ENCODE results near the gene ACOT8. TPM values are rescaled to one million over a fixed set of nuclear protein-coding genes. Genes with fewer than 3 reads are reported as not detected.

ACOT8 gene
- total and polyA plus RNA-seq, 2 of the 4 experiments (the other 2 are of a cell fraction), result 29.8 to 47.5 TPM

DNA sequence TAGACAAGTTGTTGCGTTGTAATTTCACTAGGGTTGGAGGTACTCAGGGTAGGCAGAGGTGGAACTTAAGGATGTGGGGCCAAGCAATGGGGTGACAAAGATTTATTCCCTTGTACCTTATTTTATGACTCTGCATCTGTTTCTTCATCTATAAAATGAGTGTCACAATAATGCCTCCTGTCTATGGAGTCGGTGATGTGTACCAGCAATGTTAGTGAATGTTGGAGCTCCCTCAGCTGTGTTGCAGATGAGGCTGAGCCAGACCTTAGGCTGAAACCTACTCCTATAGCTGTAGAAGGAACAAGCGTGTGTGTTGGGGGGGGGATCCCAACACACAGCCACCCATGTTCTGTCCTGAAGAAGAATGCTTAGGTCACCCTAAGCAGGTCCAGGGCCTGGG lies 40.2 kb downstream of the ACOT8 start:
- no CpG with 5 or more reads among the region's 3 CpGs for WGBS, 2 experiments (ENCODE audit: extremely low coverage in 2 of 2, insufficient read length in 1 of 2)
- Histone ChIP-seq H3K36me3 (ENCODE audit: control insufficient read depth, insufficient read depth, low read length) (no peaks in the 10 kb centered on the region; the same call in 1 of the 2 replicates), H2BK5ac (ENCODE audit: low read depth, low read length, poor library complexity, severe bottlenecking) (no peak overlapping the region), H3K18ac (ENCODE audit: low read depth, low read length) (no peak overlapping the region), H3K4me3 (ENCODE audit: insufficient read depth, low read depth, low read length) (no peak overlapping the region), H2AK9ac (replicated peaks; ENCODE audit: low read depth, low read length, poor library complexity) (no peak overlapping the region), H3K4me1 (ENCODE audit: control insufficient read depth, insufficient read depth, low read length) (peaks cover 17% of the 10 kb centered on the region), H4K8ac (ENCODE audit: low read depth in 2 of 2, low read length in 2 of 2) (no peak overlapping the region), H3K27ac (ENCODE audit: insufficient read depth, low read length) (no peak overlapping the region), H3K56ac (ENCODE audit: extremely low read depth, insufficient read depth, low read length) (no peak overlapping the region), H3K27me3 (ENCODE audit: control insufficient read depth, insufficient read depth, low read length) (no peaks in the 10 kb centered on the region), H4K5ac (ENCODE audit: low read depth, low read length) (no peak overlapping the region), H3K9ac (ENCODE audit: low read depth, low read length) (no peak overlapping the region), H2AK5ac (ENCODE audit: low read depth, low read length) (no peak overlapping the region), H4K20me1 (ENCODE audit: insufficient read depth, low read length) (peaks cover 12% of the 10 kb centered on the region; the same call in 1 of the 2 replicates), H3K4ac (ENCODE audit: low read depth, low read length) (no peak overlapping the region), H3K14ac (replicated peaks; ENCODE audit: low read depth, low read length) (no peak overlapping the region), H2AFZ (replicated peaks; ENCODE audit: low read length, poor library complexity) (no peak overlapping the region), H2BK120ac (ENCODE audit: low read depth, low read length) (no peak overlapping the region), H2BK20ac (ENCODE audit: low read depth, low read length) (no peak overlapping the region), H3K4me2 (ENCODE audit: low read depth, low read length) (no peak overlapping the region), H2BK15ac (ENCODE audit: low read depth, low read length) (no peak overlapping the region), H3K79me1 (ENCODE audit: low read depth in 1 of 2, low read length in 2 of 2) (peaks cover 19 to 39% of the 10 kb centered on the region in 2 experiments), H4K91ac (ENCODE audit: insufficient read depth, low read depth, low read length) (no peak overlapping the region), H3K23ac (ENCODE audit: low read depth, low read length) (no peak overlapping the region), H3K9me1 (ENCODE audit: insufficient read depth, low read length) (peaks cover 12% of the 10 kb centered on the region; the same call in 1 of the 2 replicates), H3K9me3 (ENCODE audit: control insufficient read depth, insufficient read depth, low read length) (no peaks in the 10 kb centered on the region)
- dilution Hi-C loops (cut with HindIII; ENCODE audit: low sequenced_read_pairs, unreplicated experiment) (no loop called here), in situ Hi-C loops (cut with MboI; ENCODE audit: low sequenced_read_pairs) (no loop called here), intact Hi-C loops (cut with micrococcal nuclease) (no loop called here)
- no peak for ATAC-seq (ENCODE audit: low read depth)
- DNase-seq, result no peak
- no peak for TF ChIP-seq MAZ (IDR thresholded peaks at IDR 0.05; ENCODE audit: borderline replicate concordance, low read depth, low read length)
- TF ChIP-seq MAFK (IDR thresholded peaks at IDR 0.05; ENCODE audit: low read depth, low read length), result no peak
- TF ChIP-seq RAD21 (IDR thresholded peaks at IDR 0.05; ENCODE audit: low read length), result no peak
- TF ChIP-seq BHLHE40 (IDR thresholded peaks at IDR 0.05; ENCODE audit: low read depth, low read length), result no peak
- TF ChIP-seq, protein P1, sequence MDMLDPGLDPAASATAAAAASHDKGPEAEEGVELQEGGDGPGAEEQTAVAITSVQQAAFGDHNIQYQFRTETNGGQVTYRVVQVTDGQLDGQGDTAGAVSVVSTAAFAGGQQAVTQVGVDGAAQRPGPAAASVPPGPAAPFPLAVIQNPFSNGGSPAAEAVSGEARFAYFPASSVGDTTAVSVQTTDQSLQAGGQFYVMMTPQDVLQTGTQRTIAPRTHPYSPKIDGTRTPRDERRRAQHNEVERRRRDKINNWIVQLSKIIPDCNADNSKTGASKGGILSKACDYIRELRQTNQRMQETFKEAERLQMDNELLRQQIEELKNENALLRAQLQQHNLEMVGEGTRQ (IDR thresholded peaks at IDR 0.05; ENCODE audit: low read depth, low read length), result no peak
- no peak for TF ChIP-seq ELK1 (IDR thresholded peaks at IDR 0.05; ENCODE audit: borderline replicate concordance, low read depth, low read length)
- no peak for TF ChIP-seq FOS (IDR thresholded peaks at IDR 0.05; ENCODE audit: low read depth, low read length)
- TF ChIP-seq NFE2L2 (IDR thresholded peaks at IDR 0.05; ENCODE audit: low read depth, low read length), result no peak
- no peak for TF ChIP-seq POLR2A (IDR thresholded peaks at IDR 0.05; ENCODE audit: low read depth, low read length)
- no peak for TF ChIP-seq RCOR1 (IDR thresholded peaks at IDR 0.05; ENCODE audit: insufficient replicate concordance, low read length)
- TF ChIP-seq MXI1 (IDR thresholded peaks at IDR 0.05; ENCODE audit: borderline replicate concordance, low read depth, low read length), result no peak
- no peak for TF ChIP-seq CEBPB (IDR thresholded peaks at IDR 0.05; ENCODE audit: low read depth, low read length)
- POLR2A ChIA-PET (ENCODE audit: unreplicated experiment), result no interaction called here
- CTCF ChIA-PET, result no interaction called here
- BruUV-seq (replicated peaks), result no TSS peak

Data from IMR-90 (cell line).